Astrocyte (in vitro differentiated cells and primary cell): ENCODE data around the gene FYN. TPM values are rescaled to one million over a fixed set of nuclear protein-coding genes. Genes with fewer than 3 reads are reported as not detected.

ENCODE experiments used
- DNase-seq: peaks from one replicate; pipeline ENCODE4 v3.0.0-alpha.2; 2010; ENCODE audit warnings: low read depth
- FAIRE-seq: peaks from 2 replicates; lab custom pipeline; 2011; peaks lifted over from hg19 to GRCh38; lab: Jason Lieb, UNC
- H2AFZ ChIP-seq: 2 replicates; pipeline ENCODE4 v1.6.0; 2012; ENCODE audit warnings: low read depth, low read length, inconsistent platforms
- H3K27ac ChIP-seq: 2 replicates; pipeline ENCODE4 v1.5.1; 2011; ENCODE audit warnings: low read depth, low read length, inconsistent platforms
- H3K27me3 ChIP-seq: 2 replicates; pipeline ENCODE4 v1.6.0; 2011; ENCODE audit warnings: low read length, inconsistent platforms; ENCODE audit not compliant: insufficient read depth
- H3K36me3 ChIP-seq: 2 replicates; pipeline ENCODE4 v1.5.1; 2011; ENCODE audit warnings: low read length, inconsistent platforms; ENCODE audit not compliant: insufficient read depth
- H3K4me1 ChIP-seq: 2 replicates; pipeline ENCODE4 v1.5.1; 2011; ENCODE audit warnings: low read length, inconsistent platforms; ENCODE audit not compliant: insufficient read depth
- H3K4me2 ChIP-seq: 2 replicates; pipeline ENCODE4 v1.6.0; 2012; ENCODE audit warnings: low read length, inconsistent platforms
- H3K4me3 ChIP-seq: 2 replicates; pipeline ENCODE4 v1.5.1; 2011; ENCODE audit warnings: low read depth, mild to moderate bottlenecking, low read length, inconsistent platforms; ENCODE audit not compliant: insufficient read depth
- H3K79me2 ChIP-seq: 2 replicates; pipeline ENCODE4 v1.6.0; 2012; ENCODE audit warnings: mild to moderate bottlenecking, low read length, inconsistent platforms; ENCODE audit not compliant: insufficient read depth
- H3K9ac ChIP-seq: 2 replicates; pipeline ENCODE4 v1.6.0; 2012; ENCODE audit warnings: mild to moderate bottlenecking, low read length, inconsistent platforms
- H3K9me3 ChIP-seq: 2 replicates; pipeline ENCODE4 v1.5.1; 2012; ENCODE audit warnings: low read depth, mild to moderate bottlenecking, low read length, inconsistent platforms; ENCODE audit not compliant: insufficient read depth
- H4K20me1 ChIP-seq: 2 replicates; pipeline ENCODE4 v1.6.0; 2012; ENCODE audit warnings: low read length, inconsistent platforms; ENCODE audit not compliant: insufficient read depth
- H3K27ac Mint-ChIP-seq: one replicate; pipeline ENCODE4 v1.8.0; 2021; ENCODE audit warnings: mild to moderate bottlenecking, mixed read lengths; ENCODE audit not compliant: unreplicated experiment
- H3K27me3 Mint-ChIP-seq: one replicate; pipeline ENCODE4 v1.8.0; 2021; ENCODE audit warnings: low read depth, mixed read lengths; ENCODE audit not compliant: unreplicated experiment
- H3K36me3 Mint-ChIP-seq: one replicate; pipeline ENCODE4 v1.8.0; 2021; ENCODE audit warnings: low read depth, mixed read lengths; ENCODE audit not compliant: unreplicated experiment
- H3K4me1 Mint-ChIP-seq: one replicate; pipeline ENCODE4 v1.8.0; 2021; ENCODE audit warnings: low read depth, mixed read lengths; ENCODE audit not compliant: unreplicated experiment
- H3K4me3 Mint-ChIP-seq: one replicate; pipeline ENCODE4 v1.8.0; 2021; ENCODE audit warnings: mild to moderate bottlenecking, moderate library complexity, mixed read lengths; ENCODE audit not compliant: unreplicated experiment
- H3K9me3 Mint-ChIP-seq: one replicate; pipeline ENCODE4 v1.8.0; 2021; ENCODE audit warnings: mild to moderate bottlenecking, mixed read lengths; ENCODE audit not compliant: unreplicated experiment
- EZH2 ChIP-seq: IDR thresholded peaks from 2 replicates; pipeline ENCODE4 v1.6.1; 2012; ENCODE audit warnings: mild to moderate bottlenecking, low read length, inconsistent platforms; ENCODE audit not compliant: insufficient read depth
- total RNA-seq: library from RNA; stranded (reverse); gene quantifications from 2 replicates; pipeline ENCODE4 v1.2.1, GENCODE V29; 2021
- TF ChIP-seq, protein P1 (sequence below): IDR thresholded peaks from 2 replicates; pipeline ENCODE4 v1.5.1; 2011; ENCODE audit warnings: low read depth, mild to moderate bottlenecking, inconsistent platforms, low read length, moderate library complexity; ENCODE audit not compliant: insufficient read depth

Gene FYN
- total RNA-seq, 1 donor from 2014 or later, result 167 TPM

DNA sequence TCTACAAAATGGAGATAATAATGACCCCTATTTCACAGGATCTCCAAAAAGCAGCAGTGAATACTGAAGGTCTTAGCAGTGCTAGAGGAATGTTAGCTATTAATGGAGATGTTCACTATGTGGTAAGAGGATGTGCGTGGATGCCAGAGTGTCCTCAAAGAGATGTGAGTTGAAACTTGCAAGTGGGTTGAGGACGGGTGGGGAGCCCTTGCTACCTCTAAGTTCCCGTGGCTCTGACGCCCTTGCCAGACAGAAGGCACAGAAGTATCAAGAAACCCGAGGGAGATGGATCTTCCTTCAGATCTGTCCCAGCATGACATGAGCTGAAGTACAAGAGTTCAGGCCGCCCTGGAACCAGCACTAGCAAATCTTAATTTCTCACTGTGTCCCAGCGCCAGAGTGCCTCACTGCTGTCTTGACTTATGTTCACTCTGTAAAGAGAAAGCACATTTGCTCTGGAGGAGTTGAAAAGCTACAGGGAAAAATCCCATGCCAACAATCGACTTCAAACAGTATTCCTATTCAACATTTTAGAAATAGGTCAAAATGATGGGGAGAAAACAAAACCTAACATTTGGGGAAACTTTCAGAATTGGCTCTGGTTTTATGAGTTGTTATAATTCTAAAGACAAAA lies 59.5 kb downstream of the FYN start:
- Histone ChIP-seq H3K4me2 (peak overlapping the region; percentile 35), H3K27ac (peak overlapping the region; percentile 38), H3K79me2 (peaks cover 44% of the 10 kb centered on the region), H3K9ac (no peak overlapping the region), H3K4me1 (peaks cover 21% of the 10 kb centered on the region), H3K27me3 (no peaks in the 10 kb centered on the region), H3K36me3 (no peaks in the 10 kb centered on the region), H2AFZ (no peak overlapping the region), H3K9me3 (no peaks in the 10 kb centered on the region), H3K4me3 (no peak overlapping the region), H4K20me1 (peaks cover 8% of the 10 kb centered on the region)
- DNase-seq (no peak), FAIRE-seq (no peak)
- Mint-ChIP-seq H3K27ac (no peak overlapping the region), H3K36me3 (peaks cover 12% of the 10 kb centered on the region), H3K9me3 (no peaks in the 10 kb centered on the region), H3K27me3 (no peaks in the 10 kb centered on the region), H3K4me1 (peaks cover 44% of the 10 kb centered on the region), H3K4me3 (no peak overlapping the region)
- TF ChIP-seq, protein P1, sequence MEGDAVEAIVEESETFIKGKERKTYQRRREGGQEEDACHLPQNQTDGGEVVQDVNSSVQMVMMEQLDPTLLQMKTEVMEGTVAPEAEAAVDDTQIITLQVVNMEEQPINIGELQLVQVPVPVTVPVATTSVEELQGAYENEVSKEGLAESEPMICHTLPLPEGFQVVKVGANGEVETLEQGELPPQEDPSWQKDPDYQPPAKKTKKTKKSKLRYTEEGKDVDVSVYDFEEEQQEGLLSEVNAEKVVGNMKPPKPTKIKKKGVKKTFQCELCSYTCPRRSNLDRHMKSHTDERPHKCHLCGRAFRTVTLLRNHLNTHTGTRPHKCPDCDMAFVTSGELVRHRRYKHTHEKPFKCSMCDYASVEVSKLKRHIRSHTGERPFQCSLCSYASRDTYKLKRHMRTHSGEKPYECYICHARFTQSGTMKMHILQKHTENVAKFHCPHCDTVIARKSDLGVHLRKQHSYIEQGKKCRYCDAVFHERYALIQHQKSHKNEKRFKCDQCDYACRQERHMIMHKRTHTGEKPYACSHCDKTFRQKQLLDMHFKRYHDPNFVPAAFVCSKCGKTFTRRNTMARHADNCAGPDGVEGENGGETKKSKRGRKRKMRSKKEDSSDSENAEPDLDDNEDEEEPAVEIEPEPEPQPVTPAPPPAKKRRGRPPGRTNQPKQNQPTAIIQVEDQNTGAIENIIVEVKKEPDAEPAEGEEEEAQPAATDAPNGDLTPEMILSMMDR, result no peak
- TF ChIP-seq EZH2, result no peak

DNA sequence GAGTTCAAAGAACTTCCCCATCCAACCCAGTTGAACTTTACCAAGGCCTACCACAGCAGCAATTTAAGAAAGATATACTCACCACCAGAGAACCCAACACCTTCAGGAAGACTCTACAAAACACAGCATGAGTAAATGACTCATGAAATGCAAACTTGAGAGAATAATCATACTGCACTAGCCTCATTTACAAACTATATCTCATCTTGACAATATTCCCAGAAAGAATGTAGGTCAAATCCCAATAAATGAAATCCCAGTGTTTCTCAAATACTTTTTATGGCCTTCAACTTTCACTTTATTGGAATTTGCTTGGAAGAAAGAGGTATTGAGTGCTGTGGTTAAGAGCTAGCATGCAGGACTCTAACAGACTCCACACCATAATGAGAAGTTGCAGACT lies 60.0 kb downstream of the FYN start:
- peak; percentile 52 for FAIRE-seq
- TF ChIP-seq EZH2, result no peak
- TF ChIP-seq, protein P1, result no peak
- Mint-ChIP-seq H3K36me3 (peaks cover 11% of the 10 kb centered on the region), H3K9me3 (no peaks in the 10 kb centered on the region), H3K27me3 (no peaks in the 10 kb centered on the region), H3K4me1 (peaks cover 39% of the 10 kb centered on the region), H3K4me3 (no peak overlapping the region), H3K27ac (no peak overlapping the region)
- H3K4me2 ChIP-seq, result peak overlapping the region; percentile 35
- no peak overlapping the region for H3K9ac ChIP-seq
- H3K9me3 ChIP-seq, result no peaks in the 10 kb centered on the region
- peaks cover 43% of the 10 kb centered on the region for H3K79me2 ChIP-seq
- H3K27me3 ChIP-seq, result no peaks in the 10 kb centered on the region
- DNase-seq, result peak; percentile 89
- H3K27ac ChIP-seq, result peak overlapping the region; percentile 38
- H4K20me1 ChIP-seq, result peaks cover 3% of the 10 kb centered on the region
- H2AFZ ChIP-seq, result no peak overlapping the region
- no peak overlapping the region for H3K4me3 ChIP-seq
- H3K4me1 ChIP-seq, result peaks cover 21% of the 10 kb centered on the region
- no peaks in the 10 kb centered on the region for H3K36me3 ChIP-seq
